Measurements from ENCODE around the gene HS3ST3A1.

HS3ST3A1 gene

GRCh38 chr17:13563866-13564265, 37.9 kb downstream of the HS3ST3A1 start:
- H3K27ac ChIP-seq (ENCODE audit: low read length, poor library complexity, severe bottlenecking) = no peak overlapping the region
- H2BK5ac ChIP-seq (ENCODE audit: low read depth, low read length, poor library complexity, severe bottlenecking) = no peak overlapping the region
- no peak overlapping the region for H4K91ac ChIP-seq (ENCODE audit: low read length)

GRCh38 chr17:13562271-13562800, 39.4 kb downstream of the HS3ST3A1 start:
- H2BK12ac ChIP-seq (ENCODE audit: low read length in 2 of 2) = peak overlapping the region; percentile 11 to 84
- peaks cover 9% of the 10 kb centered on the region for H3K9me3 ChIP-seq (ENCODE audit: control insufficient read depth, low read length)
- H3K4ac ChIP-seq (ENCODE audit: low read depth in 1 of 2, low read length in 2 of 2) = no peak overlapping the region
- peak overlapping the region in 1 of 2 experiments; percentile 50 for H3K4me3 ChIP-seq (ENCODE audit: insufficient read depth in 1 of 2, low read depth in 1 of 2, low read length in 2 of 2)
- peak overlapping the region; percentile 58 to 71 for H3K18ac ChIP-seq (ENCODE audit: low read depth in 1 of 2, low read length in 2 of 2)
- no peak overlapping the region for H3K14ac ChIP-seq (ENCODE audit: low read length in 2 of 2)
- H2BK120ac ChIP-seq (ENCODE audit: low read depth, low read length) = peak overlapping the region; percentile 21
- peak; percentile 91 for DNase-seq
- peaks cover 8% of the 10 kb centered on the region for H3K4me1 ChIP-seq (ENCODE audit: control insufficient read depth, insufficient read depth, low read depth, low read length)
- H3K36me3 ChIP-seq (ENCODE audit: control insufficient read depth in 1 of 2, insufficient read depth in 2 of 2, low read depth in 1 of 2, low read length in 2 of 2) = peaks cover 0 to 4% of the 10 kb centered on the region in 2 experiments
- no peak overlapping the region for H4K8ac ChIP-seq (ENCODE audit: low read length)
- H2BK5ac ChIP-seq (ENCODE audit: low read depth, low read length, poor library complexity, severe bottlenecking) = no peak overlapping the region
- no peaks in the 10 kb centered on the region for H3K27me3 ChIP-seq (ENCODE audit: control insufficient read depth in 1 of 2, insufficient read depth in 1 of 2, low read length in 2 of 2)
- H3K9ac ChIP-seq (ENCODE audit: low read length) = peak overlapping the region; percentile 71
- H3K27ac ChIP-seq (ENCODE audit: low read length, poor library complexity, severe bottlenecking) = peak overlapping the region; percentile 83
- no peak overlapping the region for H4K91ac ChIP-seq (ENCODE audit: low read length)
- H2AFZ ChIP-seq (ENCODE audit: low read depth, low read length) = no peak overlapping the region
- no peak overlapping the region for H2BK15ac ChIP-seq (ENCODE audit: low read depth, poor library complexity, severe bottlenecking)
- 26% methylated on average over 12 of the region's 13 CpGs for WGBS
- H3K4me2 ChIP-seq (ENCODE audit: low read length, poor library complexity, severe bottlenecking) = no peak overlapping the region
- no peak overlapping the region for H2AK5ac ChIP-seq (ENCODE audit: low read length, severe bottlenecking)
- H3K79me1 ChIP-seq (replicated peaks; ENCODE audit: low read length, poor library complexity, severe bottlenecking) = no peaks in the 10 kb centered on the region
- H3K23ac ChIP-seq (ENCODE audit: low read length in 2 of 2) = no peak overlapping the region

More at GRCh38 chr17:13563866-13564265, 37.9 kb downstream of the HS3ST3A1 start:
- WGBS = 94% methylated on average over 2 of the region's 3 CpGs
- Histone ChIP-seq H3K79me1 (replicated peaks; ENCODE audit: low read length, poor library complexity, severe bottlenecking) (no peaks in the 10 kb centered on the region), H3K27me3 (ENCODE audit: control insufficient read depth in 1 of 2, insufficient read depth in 1 of 2, low read length in 2 of 2) (no peaks in the 10 kb centered on the region), H3K9me3 (ENCODE audit: control insufficient read depth, low read length) (peaks cover 13% of the 10 kb centered on the region), H3K18ac (ENCODE audit: low read depth in 1 of 2, low read length in 2 of 2) (no peak overlapping the region), H3K36me3 (ENCODE audit: control insufficient read depth in 1 of 2, insufficient read depth in 2 of 2, low read depth in 1 of 2, low read length in 2 of 2) (peaks cover 0 to 10% of the 10 kb centered on the region in 2 experiments), H3K4me2 (ENCODE audit: low read length, poor library complexity, severe bottlenecking) (no peak overlapping the region), H2BK120ac (ENCODE audit: low read depth, low read length) (no peak overlapping the region), H4K8ac (ENCODE audit: low read length) (no peak overlapping the region), H2BK15ac (ENCODE audit: low read depth, poor library complexity, severe bottlenecking) (no peak overlapping the region), H2AK5ac (ENCODE audit: low read length, severe bottlenecking) (no peak overlapping the region), H3K23ac (ENCODE audit: low read length in 2 of 2) (no peak overlapping the region), H3K4ac (ENCODE audit: low read depth in 1 of 2, low read length in 2 of 2) (no peak overlapping the region), H2BK12ac (ENCODE audit: low read length in 2 of 2) (no peak overlapping the region), H3K4me1 (ENCODE audit: control insufficient read depth, insufficient read depth, low read depth, low read length) (peaks cover 8% of the 10 kb centered on the region), H3K9ac (ENCODE audit: low read length) (no peak overlapping the region), H3K14ac (ENCODE audit: low read length in 2 of 2) (no peak overlapping the region), H3K4me3 (ENCODE audit: insufficient read depth in 1 of 2, low read depth in 1 of 2, low read length in 2 of 2) (no peak overlapping the region), H2AFZ (ENCODE audit: low read depth, low read length) (no peak overlapping the region)
- no peak for DNase-seq

- DNase-seq = no peak
- Histone ChIP-seq H3K9me3 (ENCODE audit: control insufficient read depth, low read length) (peaks cover 3% of the 10 kb centered on the region), H2BK5ac (ENCODE audit: low read depth, low read length, poor library complexity, severe bottlenecking) (no peak overlapping the region), H3K18ac (ENCODE audit: low read depth in 1 of 2, low read length in 2 of 2) (peak overlapping the region; percentile 45 to 83), H2AFZ (ENCODE audit: low read depth, low read length) (no peak overlapping the region), H3K36me3 (ENCODE audit: control insufficient read depth in 1 of 2, insufficient read depth in 2 of 2, low read depth in 1 of 2, low read length in 2 of 2) (no peaks in the 10 kb centered on the region), H3K23ac (ENCODE audit: low read length in 2 of 2) (no peak overlapping the region), H3K4ac (ENCODE audit: low read depth in 1 of 2, low read length in 2 of 2) (peak overlapping the region in 1 of 2 experiments; percentile 83), H4K91ac (ENCODE audit: low read length) (peak overlapping the region; percentile 52), H2BK12ac (ENCODE audit: low read length in 2 of 2) (peak overlapping the region; percentile 12 to 75), H3K4me2 (ENCODE audit: low read length, poor library complexity, severe bottlenecking) (no peak overlapping the region), H3K79me1 (replicated peaks; ENCODE audit: low read length, poor library complexity, severe bottlenecking) (no peaks in the 10 kb centered on the region), H2BK15ac (ENCODE audit: low read depth, poor library complexity, severe bottlenecking) (peak overlapping the region; percentile 73), H4K8ac (ENCODE audit: low read length) (peak overlapping the region; percentile 52), H3K4me1 (ENCODE audit: control insufficient read depth, insufficient read depth, low read depth, low read length) (peaks cover 8% of the 10 kb centered on the region), H3K27ac (ENCODE audit: low read length, poor library complexity, severe bottlenecking) (peak overlapping the region; percentile 71), H3K14ac (ENCODE audit: low read length in 2 of 2) (no peak overlapping the region), H2AK5ac (ENCODE audit: low read length, severe bottlenecking) (peak overlapping the region; percentile 54), H3K27me3 (ENCODE audit: control insufficient read depth in 1 of 2, insufficient read depth in 1 of 2, low read length in 2 of 2) (no peaks in the 10 kb centered on the region), H2BK120ac (ENCODE audit: low read depth, low read length) (peak overlapping the region; percentile 69), H3K4me3 (ENCODE audit: insufficient read depth in 1 of 2, low read depth in 1 of 2, low read length in 2 of 2) (peak overlapping the region in 1 of 2 experiments; percentile 50), H3K9ac (ENCODE audit: low read length) (peak overlapping the region; percentile 71)
- WGBS = 80% methylated on average over 14 of the region's 14 CpGs
Observed at GRCh38 chr17:13561606-13562270, 40.0 kb downstream of the HS3ST3A1 start.

- Histone ChIP-seq H3K9ac (ENCODE audit: low read length) (no peak overlapping the region), H3K27ac (ENCODE audit: low read length, poor library complexity, severe bottlenecking) (no peak overlapping the region), H3K79me1 (replicated peaks; ENCODE audit: low read length, poor library complexity, severe bottlenecking) (no peaks in the 10 kb centered on the region), H3K23ac (ENCODE audit: low read length in 2 of 2) (no peak overlapping the region), H3K36me3 (ENCODE audit: control insufficient read depth in 1 of 2, insufficient read depth in 2 of 2, low read depth in 1 of 2, low read length in 2 of 2) (no peaks in the 10 kb centered on the region), H3K27me3 (ENCODE audit: control insufficient read depth in 1 of 2, insufficient read depth in 1 of 2, low read length in 2 of 2) (no peaks in the 10 kb centered on the region), H3K4me1 (ENCODE audit: control insufficient read depth, insufficient read depth, low read depth, low read length) (peaks cover 8% of the 10 kb centered on the region), H3K4me3 (ENCODE audit: insufficient read depth in 1 of 2, low read depth in 1 of 2, low read length in 2 of 2) (no peak overlapping the region), H4K8ac (ENCODE audit: low read length) (no peak overlapping the region), H4K91ac (ENCODE audit: low read length) (no peak overlapping the region), H2BK120ac (ENCODE audit: low read depth, low read length) (no peak overlapping the region), H2AFZ (ENCODE audit: low read depth, low read length) (no peak overlapping the region), H2BK12ac (ENCODE audit: low read length in 2 of 2) (no peak overlapping the region), H3K9me3 (ENCODE audit: control insufficient read depth, low read length) (no peaks in the 10 kb centered on the region), H2BK15ac (ENCODE audit: low read depth, poor library complexity, severe bottlenecking) (no peak overlapping the region), H3K4me2 (ENCODE audit: low read length, poor library complexity, severe bottlenecking) (no peak overlapping the region), H3K18ac (ENCODE audit: low read depth in 1 of 2, low read length in 2 of 2) (no peak overlapping the region), H3K14ac (ENCODE audit: low read length in 2 of 2) (no peak overlapping the region), H3K4ac (ENCODE audit: low read depth in 1 of 2, low read length in 2 of 2) (no peak overlapping the region), H2AK5ac (ENCODE audit: low read length, severe bottlenecking) (no peak overlapping the region), H2BK5ac (ENCODE audit: low read depth, low read length, poor library complexity, severe bottlenecking) (no peak overlapping the region)
- DNase-seq = no peak
- no CpG with 5 or more reads among the region's 1 CpG for WGBS
Observed at GRCh38 chr17:13560935-13561334, 40.8 kb downstream of the HS3ST3A1 start.
